Measurements from ENCODE around the gene NUTM2D.
"Not testable (repeated sequence)": the region's sequence is repeated elsewhere in the genome, so short reads cannot be mapped to it uniquely, and the experiment has no call there.

DNA sequence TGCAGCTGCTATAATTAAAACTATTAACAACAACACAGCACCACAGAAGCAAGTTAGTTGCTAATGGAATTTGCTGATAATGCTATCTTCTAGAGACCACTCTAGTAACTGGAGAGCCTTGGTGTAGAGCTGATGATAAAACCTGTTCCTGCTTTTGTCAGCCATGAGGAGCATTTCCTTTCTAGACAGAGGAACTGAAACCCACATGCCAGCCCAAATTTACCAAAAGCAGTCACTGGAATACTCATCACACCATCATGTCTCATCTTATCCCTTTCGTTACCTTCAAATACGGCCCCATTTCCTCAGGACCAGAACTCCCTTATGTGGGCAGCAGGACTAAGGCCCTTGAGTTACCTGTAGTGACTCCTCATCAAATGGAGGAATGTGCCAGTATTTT lies 40.9 kb downstream of the NUTM2D start:
- not testable (repeated sequence) for TF ChIP-seq POLR2A (IDR thresholded peaks at IDR 0.05)
- TF ChIP-seq, protein P1, sequence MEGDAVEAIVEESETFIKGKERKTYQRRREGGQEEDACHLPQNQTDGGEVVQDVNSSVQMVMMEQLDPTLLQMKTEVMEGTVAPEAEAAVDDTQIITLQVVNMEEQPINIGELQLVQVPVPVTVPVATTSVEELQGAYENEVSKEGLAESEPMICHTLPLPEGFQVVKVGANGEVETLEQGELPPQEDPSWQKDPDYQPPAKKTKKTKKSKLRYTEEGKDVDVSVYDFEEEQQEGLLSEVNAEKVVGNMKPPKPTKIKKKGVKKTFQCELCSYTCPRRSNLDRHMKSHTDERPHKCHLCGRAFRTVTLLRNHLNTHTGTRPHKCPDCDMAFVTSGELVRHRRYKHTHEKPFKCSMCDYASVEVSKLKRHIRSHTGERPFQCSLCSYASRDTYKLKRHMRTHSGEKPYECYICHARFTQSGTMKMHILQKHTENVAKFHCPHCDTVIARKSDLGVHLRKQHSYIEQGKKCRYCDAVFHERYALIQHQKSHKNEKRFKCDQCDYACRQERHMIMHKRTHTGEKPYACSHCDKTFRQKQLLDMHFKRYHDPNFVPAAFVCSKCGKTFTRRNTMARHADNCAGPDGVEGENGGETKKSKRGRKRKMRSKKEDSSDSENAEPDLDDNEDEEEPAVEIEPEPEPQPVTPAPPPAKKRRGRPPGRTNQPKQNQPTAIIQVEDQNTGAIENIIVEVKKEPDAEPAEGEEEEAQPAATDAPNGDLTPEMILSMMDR (IDR thresholded peaks at IDR 0.05), result not testable (repeated sequence)

Data from body of pancreas (tissue), 4 donors.